ENCODE measurements around the gene MRPS18A. TPM values are rescaled to one million over a fixed set of nuclear protein-coding genes. Genes with fewer than 3 reads are reported as not detected.

The MRPS18A gene
- total and polyA plus RNA-seq, 2 donors (not counting 3 experiments of a cell fraction or from before 2014, with no cell fraction given): 39.8 to 83.8 TPM

DNA sequence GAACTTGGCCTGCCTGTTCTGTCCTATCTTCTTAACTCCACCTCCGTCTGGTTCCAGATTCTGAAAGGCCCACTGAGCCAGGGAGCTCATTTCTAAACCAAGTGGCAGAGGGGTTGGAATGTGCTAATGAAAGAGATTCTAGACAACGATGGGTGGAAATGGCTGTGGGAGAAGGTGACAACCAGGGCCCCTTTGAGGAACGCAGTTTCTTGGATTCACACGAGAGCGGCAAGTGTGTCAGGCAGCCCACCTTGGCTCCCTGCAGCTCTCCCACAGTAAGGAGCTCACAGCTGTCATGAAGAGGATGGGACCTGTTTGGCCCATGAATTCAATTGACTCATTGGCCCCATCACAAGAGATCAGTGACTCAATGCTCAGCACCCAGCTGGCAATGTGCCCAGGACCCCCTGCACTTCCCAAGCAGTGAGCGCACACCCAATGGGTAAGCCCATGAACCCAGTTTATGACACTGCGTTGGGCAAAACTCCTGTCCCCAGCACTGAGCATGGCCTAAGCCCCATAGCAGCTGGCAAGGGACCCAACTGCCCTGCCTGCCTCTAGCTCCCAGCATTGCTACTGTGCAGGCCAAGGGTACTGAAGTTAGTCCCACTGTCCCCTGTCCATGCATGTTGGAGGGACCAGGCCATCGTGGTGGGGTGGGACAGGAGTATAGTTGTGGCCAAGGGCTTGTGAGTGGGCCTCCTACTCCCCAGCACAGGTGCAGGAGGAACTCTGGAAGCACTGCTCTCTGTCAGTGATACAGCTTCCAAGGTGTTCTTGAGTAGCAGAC is 16.4 kb downstream of the MRPS18A start:
- Histone ChIP-seq H3K4me1 (ENCODE audit: control insufficient read depth, extremely low read depth, insufficient read depth, low read length) (peaks cover 5% of the 10 kb centered on the region), H3K4me2 (ENCODE audit: insufficient read depth, low read length) (no peak overlapping the region), H3K4me3 (replicated peaks in 1 of 3; ENCODE audit: insufficient read depth in 1 of 3, low read depth in 1 of 3, low read length in 3 of 3) (no peak overlapping the region), H2AFZ (ENCODE audit: low read depth, low read length) (no peak overlapping the region), H3K9me3 (replicated peaks; ENCODE audit: control insufficient read depth, insufficient read depth, low read length) (no peaks in the 10 kb centered on the region), H3K9me1 (replicated peaks; ENCODE audit: control insufficient read depth, extremely low read depth, insufficient read depth, low read length) (no peaks in the 10 kb centered on the region), H3K27ac (ENCODE audit: insufficient read depth, low read depth, low read length) (no peak overlapping the region), H3K9ac (replicated peaks; ENCODE audit: extremely low read depth, insufficient read depth, low read length) (no peak overlapping the region), H4K20me1 (replicated peaks; ENCODE audit: control insufficient read depth, extremely low read depth, insufficient read depth, low read length) (no peaks in the 10 kb centered on the region), H3K27me3 (ENCODE audit: control insufficient read depth in 2 of 2, insufficient read depth in 2 of 2, low read length in 2 of 2) (no peaks in the 10 kb centered on the region), H3K79me2 (ENCODE audit: control insufficient read depth, insufficient read depth, low read length) (no peaks in the 10 kb centered on the region), H3K36me3 (ENCODE audit: control insufficient read depth in 2 of 2, extremely low read depth in 1 of 2, insufficient read depth in 2 of 2, low read length in 2 of 2) (peaks cover 2 to 32% of the 10 kb centered on the region in 2 experiments)
- POLR2A ChIA-PET: interaction anchor here (1.1 kb wide), 1 partner anchor 99 kb away, joined by 3 read pairs; the partner anchor contains the start of gene VEGFA
- no peak for FAIRE-seq
- intact Hi-C loops (cut with micrococcal nuclease) (no loop called here), dilution Hi-C loops (cut with MboI; ENCODE audit: extremely low pct_ligation_motif_present, low sequenced_read_pairs) (no loop called here)
- no peak for DNase-seq (ENCODE audit: low read depth, low spot score)
- no TSS peak for BruUV-seq (replicated peaks)
- CTCF ChIA-PET: interaction anchor here (0.8 to 7.1 kb wide), 9 partner anchors 9 to 408 kb away, joined by 3 to 177 read pairs (median 12); partner anchors contain the start of gene VEGFA
- TF ChIP-seq, protein P1, sequence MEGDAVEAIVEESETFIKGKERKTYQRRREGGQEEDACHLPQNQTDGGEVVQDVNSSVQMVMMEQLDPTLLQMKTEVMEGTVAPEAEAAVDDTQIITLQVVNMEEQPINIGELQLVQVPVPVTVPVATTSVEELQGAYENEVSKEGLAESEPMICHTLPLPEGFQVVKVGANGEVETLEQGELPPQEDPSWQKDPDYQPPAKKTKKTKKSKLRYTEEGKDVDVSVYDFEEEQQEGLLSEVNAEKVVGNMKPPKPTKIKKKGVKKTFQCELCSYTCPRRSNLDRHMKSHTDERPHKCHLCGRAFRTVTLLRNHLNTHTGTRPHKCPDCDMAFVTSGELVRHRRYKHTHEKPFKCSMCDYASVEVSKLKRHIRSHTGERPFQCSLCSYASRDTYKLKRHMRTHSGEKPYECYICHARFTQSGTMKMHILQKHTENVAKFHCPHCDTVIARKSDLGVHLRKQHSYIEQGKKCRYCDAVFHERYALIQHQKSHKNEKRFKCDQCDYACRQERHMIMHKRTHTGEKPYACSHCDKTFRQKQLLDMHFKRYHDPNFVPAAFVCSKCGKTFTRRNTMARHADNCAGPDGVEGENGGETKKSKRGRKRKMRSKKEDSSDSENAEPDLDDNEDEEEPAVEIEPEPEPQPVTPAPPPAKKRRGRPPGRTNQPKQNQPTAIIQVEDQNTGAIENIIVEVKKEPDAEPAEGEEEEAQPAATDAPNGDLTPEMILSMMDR (IDR thresholded peaks at IDR 0.05; ENCODE audit: extremely low read depth in 1 of 2, insufficient read depth in 1 of 2, low read depth in 1 of 2, low read length in 2 of 2): no peak
- TF ChIP-seq JUN (IDR thresholded peaks at IDR 0.05; ENCODE audit: borderline replicate concordance, insufficient read depth, insufficient read length, low read depth) (no peak), POLR2AphosphoS5 (IDR thresholded peaks at IDR 0.05; ENCODE audit: insufficient read depth, low read depth, low read length) (no peak), EZH2 (IDR thresholded peaks at IDR 0.05; ENCODE audit: borderline replicate concordance, low read depth, low read length, severe bottlenecking) (no peak), MYC (IDR thresholded peaks at IDR 0.05; ENCODE audit: low read depth, low read length) (no peak), FOS (IDR thresholded peaks at IDR 0.05; ENCODE audit: borderline replicate concordance, insufficient read depth, low read length) (no peak), POLR2A (IDR thresholded peaks at IDR 0.05; ENCODE audit: low read depth, low read length) (no peak), GATA2 (IDR thresholded peaks at IDR 0.05; ENCODE audit: insufficient read depth, insufficient read length, low read depth, low read length) (no peak)
- TF ChIP-seq, protein P2, sequence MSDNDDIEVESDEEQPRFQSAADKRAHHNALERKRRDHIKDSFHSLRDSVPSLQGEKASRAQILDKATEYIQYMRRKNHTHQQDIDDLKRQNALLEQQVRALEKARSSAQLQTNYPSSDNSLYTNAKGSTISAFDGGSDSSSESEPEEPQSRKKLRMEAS (IDR thresholded peaks at IDR 0.05; ENCODE audit: insufficient read depth, insufficient read length): no peak
